Erythroblast (primary cell): ENCODE results near the gene ERP27.

Experiments used
- DNase-seq, 2 experiments: peaks; one replicate each; lab custom pipeline; 2025; lab: John Stamatoyannopoulos, UW
- GATA1 ChIP-seq: IDR thresholded peaks from 2 replicates; pipeline ENCODE4 v1.6.1; 2011; ENCODE audit warnings: low read depth, mild to moderate bottlenecking, control low read depth, low read length, moderate library complexity
- POLR2A ChIP-seq: IDR thresholded peaks from 2 replicates; pipeline ENCODE4 v1.6.1; 2011; ENCODE audit warnings: mild to moderate bottlenecking, low read length

Gene ERP27

DNA sequence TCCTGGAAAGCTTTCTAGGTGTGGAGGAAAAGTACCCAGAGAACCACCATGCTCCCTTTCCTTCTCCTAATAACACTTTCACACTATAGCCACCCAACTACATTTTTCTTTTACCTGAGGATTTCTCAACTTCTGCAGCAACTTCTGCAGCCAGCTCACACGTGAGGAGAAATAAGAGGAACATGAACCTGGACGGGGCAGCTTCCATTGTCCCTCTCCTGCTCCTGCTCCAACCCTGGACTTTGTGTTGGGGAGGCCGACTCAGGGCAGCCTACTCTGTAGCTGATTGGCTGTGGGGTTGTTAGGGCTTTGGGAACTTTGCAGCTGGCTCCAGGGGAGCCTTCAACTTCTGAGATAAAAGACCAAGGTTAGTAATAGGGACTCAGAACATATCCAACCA is at the start of gene ERP27:
Gene ERP27, minus strand, starts transcription at position 237 of the 400 bp plus-strand sequence. Its CDS starts 29 bp downstream, at position 208.
- no peak for TF ChIP-seq POLR2A
- TF ChIP-seq GATA1: no peak
- DNase-seq: no peak

DNA sequence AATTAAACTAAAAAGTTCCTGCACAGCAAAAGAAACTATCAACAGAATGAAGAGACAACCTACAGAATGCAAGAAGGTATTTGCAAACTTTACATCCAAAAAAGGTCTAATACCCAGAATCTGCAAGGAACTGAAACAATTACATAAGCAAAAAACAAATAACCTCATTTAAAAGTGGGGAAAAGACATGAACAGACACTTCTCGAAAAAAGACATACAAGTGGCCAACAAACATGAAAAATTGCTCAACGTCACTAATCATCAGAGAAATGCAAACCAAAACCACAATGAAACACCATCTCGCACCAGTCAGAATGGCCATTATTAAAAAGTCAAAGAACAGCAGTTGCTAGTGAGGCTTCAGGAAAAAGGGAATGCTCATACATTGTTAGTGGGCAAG is 49.7 kb upstream of the ERP27 start:
- TF ChIP-seq GATA1 (no peak), POLR2A (no peak)
- no peak for DNase-seq

DNA sequence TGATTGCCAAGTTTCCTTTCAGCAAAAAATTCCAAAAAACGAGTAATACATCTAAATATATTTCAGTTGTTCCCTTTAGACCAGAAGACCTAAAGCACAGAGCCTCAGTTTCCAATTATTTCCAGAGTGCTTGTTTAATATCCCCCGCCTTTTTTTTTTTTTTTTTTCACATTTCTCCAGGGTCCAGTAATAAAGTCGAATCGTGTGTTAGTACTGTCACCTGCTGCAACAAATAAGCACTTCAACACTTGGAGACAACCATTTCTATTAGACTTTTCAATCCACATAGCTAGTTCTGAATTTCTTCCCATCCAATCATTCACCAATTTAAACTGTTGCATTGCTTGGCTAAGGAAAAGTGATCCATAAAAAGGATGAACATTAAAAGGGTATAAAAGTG is 48.1 kb upstream of the ERP27 start:
- peak in 1 of 2 experiments; percentile 15 for DNase-seq

DNA sequence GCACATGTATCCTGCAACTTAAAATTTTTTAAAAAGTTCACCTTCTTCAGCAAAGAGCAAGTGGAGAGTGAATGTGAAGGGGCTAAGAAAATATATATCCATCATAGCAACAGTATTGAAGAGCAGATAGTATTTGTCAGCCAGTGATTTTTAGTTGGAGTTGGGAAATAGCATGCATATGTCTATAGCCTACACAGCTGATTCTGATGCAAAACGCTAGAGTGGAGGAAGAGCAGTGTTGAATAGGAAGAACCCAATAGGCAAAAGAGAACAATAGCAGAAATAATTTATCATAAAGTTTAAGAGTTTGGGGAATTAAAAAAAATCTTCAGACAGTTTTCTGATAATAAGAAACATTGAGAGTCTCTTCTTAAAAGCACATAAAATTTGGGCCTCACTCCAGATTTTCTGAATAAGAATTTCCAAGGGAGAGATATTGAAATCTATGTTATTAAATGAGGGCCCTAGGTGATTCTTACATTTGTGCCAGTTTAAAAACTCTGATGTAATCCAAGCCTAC is 46.5 kb upstream of the ERP27 start:
- TF ChIP-seq POLR2A (no peak), GATA1 (no peak)
- no peak for DNase-seq

More for the DNA sequence above, 48.1 kb upstream of the ERP27 start:
- no peak for TF ChIP-seq POLR2A
- TF ChIP-seq GATA1: no peak

GRCh38 chr12:14984036-14984435 is 45.7 kb upstream of the ERP27 start:
- TF ChIP-seq POLR2A (no peak), GATA1 (no peak)
- no peak for DNase-seq

GRCh38 chr12:14982991-14983390 is 44.7 kb upstream of the ERP27 start:
- TF ChIP-seq GATA1 (no peak), POLR2A (no peak)
- DNase-seq: no peak

DNA sequence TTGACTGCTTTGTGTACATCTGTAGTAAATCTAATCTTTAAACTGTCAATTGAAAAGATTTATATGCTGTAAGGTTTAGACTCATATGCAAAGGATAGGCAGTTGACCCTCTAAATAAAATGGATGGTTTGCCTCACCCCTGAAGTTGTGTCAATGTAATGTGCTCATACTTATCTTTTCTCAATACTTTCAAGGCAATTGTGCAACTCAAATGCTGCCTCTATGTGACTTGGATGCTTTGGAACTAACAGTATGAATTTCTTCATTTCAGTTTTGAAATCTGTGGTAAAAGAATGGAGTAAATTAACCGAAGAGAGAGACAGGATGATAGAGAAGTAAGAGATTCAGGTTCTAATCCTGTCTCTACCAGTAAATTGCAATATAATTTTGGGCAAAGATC is 44.2 kb upstream of the ERP27 start:
- DNase-seq: no peak
- no peak for TF ChIP-seq POLR2A
- no peak for TF ChIP-seq GATA1

- no peak for DNase-seq
- TF ChIP-seq GATA1 (no peak), POLR2A (no peak)
These were observed 42.7 kb upstream of the ERP27 start for GRCh38 chr12:14981049-14981448.

DNA sequence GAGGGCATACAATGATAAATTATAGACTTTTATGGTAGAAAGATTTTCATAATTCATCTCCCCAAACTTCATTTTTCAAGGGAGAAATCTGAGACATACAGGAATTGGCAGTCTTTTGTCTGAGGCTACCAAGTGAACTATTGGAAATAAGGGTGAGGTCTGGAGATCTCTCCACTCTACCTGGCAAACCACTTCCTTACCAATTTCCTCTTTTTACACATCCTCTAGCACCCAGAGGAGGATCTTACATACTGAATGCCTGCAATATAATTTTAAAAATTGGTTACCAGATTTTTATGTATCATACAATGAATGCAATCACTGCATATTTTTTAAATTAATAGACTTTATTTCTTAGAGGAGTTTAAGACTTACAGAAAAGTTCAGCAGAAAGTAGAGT is 41.1 kb upstream of the ERP27 start:
- DNase-seq: no peak
- no peak for TF ChIP-seq GATA1
- no peak for TF ChIP-seq POLR2A

- DNase-seq: no peak
- no peak for TF ChIP-seq GATA1
- no peak for TF ChIP-seq POLR2A
These were observed 38.3 kb upstream of the ERP27 start for GRCh38 chr12:14976658-14977057.

- no peak for TF ChIP-seq POLR2A
- no peak for TF ChIP-seq GATA1
These were observed 37.1 kb upstream of the ERP27 start for GRCh38 chr12:14975457-14975856.

DNA sequence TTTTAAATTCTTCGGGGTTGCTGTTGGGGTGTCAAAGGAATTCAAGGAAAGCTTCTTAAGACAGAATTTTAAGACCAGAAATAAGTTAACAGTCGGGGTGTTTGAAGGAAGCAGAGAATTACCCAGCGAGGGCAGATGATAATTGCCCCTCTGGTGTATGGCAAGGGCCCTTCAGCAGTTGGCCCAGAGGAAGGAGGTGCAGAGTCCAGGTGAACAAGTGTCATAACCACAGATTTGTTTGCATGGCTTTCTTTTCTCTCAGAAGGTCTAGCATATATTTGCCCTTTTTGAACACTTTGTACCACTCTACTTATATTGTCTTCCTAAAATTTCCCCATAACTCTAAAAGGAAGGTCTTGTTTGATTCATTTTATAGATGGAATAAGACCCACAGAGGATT is 36.3 kb upstream of the ERP27 start:
- TF ChIP-seq GATA1 (no peak), POLR2A (no peak)

More at GRCh38 chr12:14975457-14975856, 37.1 kb upstream of the ERP27 start:
- DNase-seq: no peak

DNA sequence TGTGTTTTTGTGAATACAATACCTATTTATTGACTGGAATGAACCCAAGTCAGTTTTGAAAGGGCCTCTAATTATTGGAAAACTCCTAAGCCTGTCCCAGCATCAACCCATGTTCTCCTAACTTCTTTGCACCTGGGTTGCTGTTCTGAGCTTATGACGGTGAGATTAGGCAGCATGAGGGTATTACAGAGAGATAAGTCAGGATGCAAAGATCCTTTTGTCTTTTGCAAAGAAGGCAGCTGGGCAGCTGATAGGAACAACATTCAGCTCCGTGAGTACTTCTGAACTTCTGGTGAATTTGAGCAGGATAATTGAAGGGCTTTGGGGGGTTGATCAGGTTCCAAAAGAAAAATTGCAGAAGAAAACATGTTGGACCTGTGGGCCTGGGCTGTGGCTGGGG is 34.5 kb upstream of the ERP27 start, which contains the start of gene PDE6H:
Gene PDE6H, plus strand, starts transcription at position 227 of the 400 bp plus-strand sequence. CDS start 4,971 bp downstream, outside the sequence.
- TF ChIP-seq POLR2A: no peak
- no peak for TF ChIP-seq GATA1

More for the DNA sequence above, 36.3 kb upstream of the ERP27 start:
- DNase-seq: no peak

GRCh38 chr12:14970473-14970872 is 32.1 kb upstream of the ERP27 start:
- TF ChIP-seq GATA1: no peak
- TF ChIP-seq POLR2A: no peak
- peak; percentile 48 to 59 for DNase-seq

More for the DNA sequence above, 34.5 kb upstream of the ERP27 start, which contains the start of gene PDE6H:
- DNase-seq: no peak

DNA sequence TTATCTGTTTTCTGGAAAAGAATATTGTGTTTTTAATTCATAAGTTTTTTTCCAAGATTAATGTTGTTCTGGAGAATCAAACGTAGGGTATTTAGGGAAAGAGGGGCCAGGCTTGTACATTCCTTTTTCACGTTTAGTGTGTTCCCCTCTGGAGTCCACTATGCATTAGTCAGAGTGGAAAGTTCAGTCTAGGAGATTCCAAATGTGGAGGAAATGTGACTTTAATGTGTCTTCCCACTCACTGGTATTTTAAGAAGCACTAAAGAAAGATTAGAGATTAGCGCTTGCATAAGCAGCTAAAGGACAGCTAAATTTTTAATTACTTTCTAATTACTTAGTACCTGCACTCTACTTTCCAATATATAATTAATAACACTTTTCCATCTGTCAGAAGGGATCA is 30.1 kb upstream of the ERP27 start:
- DNase-seq: no peak
- no peak for TF ChIP-seq POLR2A
- TF ChIP-seq GATA1: no peak

GRCh38 chr12:14965221-14965620 is 26.9 kb upstream of the ERP27 start:
- DNase-seq: no peak
- TF ChIP-seq POLR2A (no peak), GATA1 (no peak)
